Adrenal gland (tissue), 5 donors: ENCODE data around the gene LDAH.

ENCODE experiments used
- POLR2A ChIP-seq, 2 donors: fragments of 450-650 bp; IDR thresholded peaks; one replicate each; pipeline ENCODE4 v1.6.1; 2017; ENCODE audit warnings: antibody characterized with exemption in 2 of 2, mild to moderate bottlenecking in 2 of 2, moderate library complexity in 1 of 2
- TF ChIP-seq, protein P1 (sequence below), 6 experiments: fragments of 450-650 bp in 4 of 6; fragments of 200-600 bp in 2 of 6; sonication (generic) in 1 of 6; IDR thresholded peaks; 1 replicate in 5 of 6; 2 replicates in 1 of 6; pipeline versions ENCODE4 v1.5.1 to v1.8.0; 2016 to 2021; ENCODE audit warnings: antibody characterized with exemption in 6 of 6, mild to moderate bottlenecking in 2 of 6, moderate library complexity in 1 of 6
- donor health status: DM: no; HTN: no; CAD: no.

DNA sequence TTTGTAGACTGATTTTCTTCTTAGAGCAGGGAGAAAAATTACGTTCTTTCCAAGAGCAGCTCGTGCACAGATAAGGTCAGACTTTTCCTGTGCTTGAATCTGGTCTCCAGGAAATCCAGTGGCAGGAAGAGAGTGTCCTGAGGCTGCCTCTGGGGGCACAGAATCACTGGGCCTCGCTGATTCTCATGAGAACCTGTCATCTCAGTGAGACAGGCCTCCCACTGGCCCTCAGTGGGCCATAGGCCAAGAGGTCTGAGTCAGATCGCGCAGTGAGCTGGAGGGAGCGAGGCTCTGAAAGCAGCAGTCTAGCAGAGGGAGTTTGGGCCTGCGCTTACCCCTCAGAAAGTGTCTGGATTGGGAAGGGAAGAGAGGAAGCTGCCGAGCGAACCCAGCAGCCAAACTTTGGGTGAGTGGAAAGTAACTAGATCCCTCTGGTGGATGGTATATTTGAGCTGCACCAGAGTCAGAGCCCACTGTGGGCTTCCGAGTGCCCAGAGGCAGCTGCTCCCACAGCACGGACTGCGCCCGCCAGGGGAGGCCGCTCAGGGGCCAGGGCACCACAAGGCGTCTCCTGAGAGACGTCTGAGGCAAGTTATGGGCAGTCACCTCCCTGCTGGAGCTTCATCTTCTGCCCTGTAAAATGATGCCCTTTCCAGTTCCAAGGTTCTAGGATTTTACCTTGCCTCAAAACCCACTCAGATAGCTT lies 147.8 kb downstream of the LDAH start:
- TF ChIP-seq, protein P1, sequence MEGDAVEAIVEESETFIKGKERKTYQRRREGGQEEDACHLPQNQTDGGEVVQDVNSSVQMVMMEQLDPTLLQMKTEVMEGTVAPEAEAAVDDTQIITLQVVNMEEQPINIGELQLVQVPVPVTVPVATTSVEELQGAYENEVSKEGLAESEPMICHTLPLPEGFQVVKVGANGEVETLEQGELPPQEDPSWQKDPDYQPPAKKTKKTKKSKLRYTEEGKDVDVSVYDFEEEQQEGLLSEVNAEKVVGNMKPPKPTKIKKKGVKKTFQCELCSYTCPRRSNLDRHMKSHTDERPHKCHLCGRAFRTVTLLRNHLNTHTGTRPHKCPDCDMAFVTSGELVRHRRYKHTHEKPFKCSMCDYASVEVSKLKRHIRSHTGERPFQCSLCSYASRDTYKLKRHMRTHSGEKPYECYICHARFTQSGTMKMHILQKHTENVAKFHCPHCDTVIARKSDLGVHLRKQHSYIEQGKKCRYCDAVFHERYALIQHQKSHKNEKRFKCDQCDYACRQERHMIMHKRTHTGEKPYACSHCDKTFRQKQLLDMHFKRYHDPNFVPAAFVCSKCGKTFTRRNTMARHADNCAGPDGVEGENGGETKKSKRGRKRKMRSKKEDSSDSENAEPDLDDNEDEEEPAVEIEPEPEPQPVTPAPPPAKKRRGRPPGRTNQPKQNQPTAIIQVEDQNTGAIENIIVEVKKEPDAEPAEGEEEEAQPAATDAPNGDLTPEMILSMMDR (IDR thresholded peaks at IDR 0.05) = peak in 1 of 6 experiments; percentile 18
- TF ChIP-seq POLR2A (IDR thresholded peaks at IDR 0.05) = no peak
